HCT116 (cell line): ENCODE measurements around the gene CBX5.
"Not testable (repeated sequence)": the region's sequence is repeated elsewhere in the genome, so short reads cannot be mapped to it uniquely, and the experiment has no call there.

Experiments
- CTCF ChIP-seq, 3 experiments: fragments of 200-600 bp in 1 of 3; sonication (generic) in 1 of 3; IDR thresholded peaks in 2 of 3; conservative IDR thresholded peaks in 1 of 3; 2 replicates each; pipeline ENCODE4 v1.5.1; 2012 to 2017; ENCODE audit warnings: low read depth in 2 of 3, low read length in 2 of 3, antibody characterized with exemption in 1 of 3, borderline replicate concordance in 1 of 3, control low read depth in 1 of 3, mild to moderate bottlenecking in 1 of 3, mixed read lengths in 1 of 3, mixed run types in 1 of 3, moderate library complexity in 1 of 3; ENCODE audit not compliant: insufficient read depth in 1 of 3
- POLR2AphosphoS5 ChIP-seq: IDR thresholded peaks from 2 replicates; pipeline ENCODE4 v1.6.1; 2011; ENCODE audit warnings: mild to moderate bottlenecking, low read depth, low read length, moderate library complexity
- SIN3A ChIP-seq: IDR thresholded peaks from 2 replicates; pipeline ENCODE4 v1.6.1; 2012; ENCODE audit warnings: low read depth
- SP1 ChIP-seq: IDR thresholded peaks from 2 replicates; pipeline ENCODE4 v1.6.1; 2012; ENCODE audit warnings: low read depth

GRCh38 chr12:54194611-54195010, 85.3 kb downstream of the CBX5 start:
- not testable (repeated sequence) for TF ChIP-seq SIN3A; POLR2AphosphoS5; CTCF (IDR thresholded peaks at IDR 0.05 in 2 of 3, conservative IDR thresholded peaks at IDR 0.05 in 1 of 3; ENCODE audit: borderline replicate concordance in 1 of 3, insufficient read depth in 1 of 3, low read depth in 2 of 3, low read length in 2 of 3); SP1
